ENCODE results near the gene CD79B. TPM values are rescaled to one million over a fixed set of nuclear protein-coding genes. Genes with fewer than 3 reads are reported as not detected.

The CD79B gene
- total and polyA plus RNA-seq, 4 experiments from 2014 or later, result 16.4 to 57.2 (median 35.8) TPM

- POLR2A ChIA-PET (ENCODE audit: partially characterized antibody), result interaction anchor here (1.1 to 1.2 kb wide), 2 partner anchors 24 to 58 kb away, joined by 3 to 9 read pairs; partner anchors contain the start of gene ICAM2
- CTCF ChIA-PET (ENCODE audit: partially characterized antibody), result interaction anchor here (1.0 to 2.1 kb wide), 4 partner anchors 15 to 60 kb away, joined by 3 to 10 read pairs (median 4); no protein-coding TSS in a partner anchor
- H3K4me1 Mint-ChIP-seq, result peaks cover 4 to 27% (median 6%) of the 10 kb centered on the region in 4 donors
- no peaks in the 10 kb centered on the region for H3K9me3 Mint-ChIP-seq
- H3K27me3 Mint-ChIP-seq, result no peaks in the 10 kb centered on the region
- Histone ChIP-seq H3K4me3 (ENCODE audit: low read length in 2 of 2) (no peak overlapping the region), H3K9me3 (ENCODE audit: control insufficient read depth in 1 of 2, low read length in 2 of 2) (no peaks in the 10 kb centered on the region), H3K27me3 (ENCODE audit: insufficient read depth, low read length) (no peaks in the 10 kb centered on the region), H3K4me1 (ENCODE audit: insufficient read depth, low read length) (peaks cover 10% of the 10 kb centered on the region), H3K27ac (ENCODE audit: low read depth, low read length) (no peak overlapping the region), H3K36me3 (ENCODE audit: insufficient read depth, low read length) (no peaks in the 10 kb centered on the region)
- DNase-seq, result peak in 3 of 5 donors; percentile 19 to 57 (median 25)
- H3K4me3 Mint-ChIP-seq, result peak overlapping the region in 5 of 8 donors; percentile 17 to 70 (median 35)
- intact Hi-C loops (cut with micrococcal nuclease), result no loop called here
- no peaks in the 10 kb centered on the region for H3K36me3 Mint-ChIP-seq
- H3K27ac Mint-ChIP-seq, result peak overlapping the region in 2 of 7 donors; percentile 50 to 76
These were observed 29.5 kb upstream of the CD79B start for GRCh38 chr17:63961355-63962212.

- Histone ChIP-seq H3K4me3 (ENCODE audit: low read length in 2 of 2) (no peak overlapping the region), H3K36me3 (ENCODE audit: insufficient read depth, low read length) (no peaks in the 10 kb centered on the region), H3K27me3 (ENCODE audit: insufficient read depth, low read length) (no peaks in the 10 kb centered on the region), H3K9me3 (ENCODE audit: control insufficient read depth in 1 of 2, low read length in 2 of 2) (no peaks in the 10 kb centered on the region), H3K27ac (ENCODE audit: low read depth, low read length) (no peak overlapping the region), H3K4me1 (ENCODE audit: insufficient read depth, low read length) (peaks cover 5% of the 10 kb centered on the region)
- intact Hi-C loops (cut with micrococcal nuclease), result no loop called here
- ChIA-PET CTCF (ENCODE audit: partially characterized antibody) (interaction anchor here (2.1 kb wide), 1 partner anchor 14 kb away, joined by 10 read pairs; no protein-coding TSS in a partner anchor), POLR2A (ENCODE audit: partially characterized antibody) (no interaction called here)
- no peaks in the 10 kb centered on the region for H3K27me3 Mint-ChIP-seq
- no peak for DNase-seq
- no peaks in the 10 kb centered on the region for H3K36me3 Mint-ChIP-seq
- H3K4me1 Mint-ChIP-seq, result peaks cover 2 to 27% (median 4%) of the 10 kb centered on the region in 4 donors
- no peaks in the 10 kb centered on the region for H3K9me3 Mint-ChIP-seq
- peak overlapping the region in 1 of 8 donors; percentile 44 for H3K4me3 Mint-ChIP-seq
- H3K27ac Mint-ChIP-seq, result no peak overlapping the region
These were observed 28.3 kb upstream of the CD79B start for GRCh38 chr17:63960430-63960829.

- no peaks in the 10 kb centered on the region for H3K27me3 Mint-ChIP-seq
- no peak for DNase-seq
- Histone ChIP-seq H3K36me3 (ENCODE audit: insufficient read depth, low read length) (no peaks in the 10 kb centered on the region), H3K27ac (ENCODE audit: low read depth, low read length) (no peak overlapping the region), H3K4me3 (ENCODE audit: low read length in 2 of 2) (no peak overlapping the region), H3K27me3 (ENCODE audit: insufficient read depth, low read length) (no peaks in the 10 kb centered on the region), H3K9me3 (ENCODE audit: control insufficient read depth in 1 of 2, low read length in 2 of 2) (no peaks in the 10 kb centered on the region), H3K4me1 (ENCODE audit: insufficient read depth, low read length) (peaks cover 8% of the 10 kb centered on the region)
- no peaks in the 10 kb centered on the region for H3K36me3 Mint-ChIP-seq
- POLR2A ChIA-PET (ENCODE audit: partially characterized antibody), result no interaction called here
- H3K9me3 Mint-ChIP-seq, result no peaks in the 10 kb centered on the region
- peaks cover 3 to 31% (median 4%) of the 10 kb centered on the region in 4 donors for H3K4me1 Mint-ChIP-seq
- CTCF ChIA-PET (ENCODE audit: partially characterized antibody), result no interaction called here
- H3K27ac Mint-ChIP-seq, result peak overlapping the region in 1 of 7 donors; percentile 24
- intact Hi-C loops (cut with micrococcal nuclease), result no loop called here
- H3K4me3 Mint-ChIP-seq, result no peak overlapping the region
These were observed 27.9 kb upstream of the CD79B start for GRCh38 chr17:63960006-63960405.

- no peaks in the 10 kb centered on the region for H3K9me3 ChIP-seq (ENCODE audit: control insufficient read depth in 1 of 2, low read length in 2 of 2)
- H3K36me3 ChIP-seq (ENCODE audit: insufficient read depth, low read length), result no peaks in the 10 kb centered on the region
- peaks cover 0 to 2% (median 0%) of the 10 kb centered on the region in 8 donors for H3K9me3 Mint-ChIP-seq
- H3K27me3 Mint-ChIP-seq, result no peaks in the 10 kb centered on the region
- H3K27me3 ChIP-seq (ENCODE audit: insufficient read depth, low read length), result no peaks in the 10 kb centered on the region
- H3K27ac Mint-ChIP-seq, result peak overlapping the region in 2 of 7 donors; percentile 42 to 58
- POLR2A ChIA-PET (ENCODE audit: partially characterized antibody), result interaction anchor here (2.1 kb wide), 1 partner anchor 10 kb away, joined by 6 read pairs; no protein-coding TSS in a partner anchor
- peaks cover 26% of the 10 kb centered on the region for H3K4me1 ChIP-seq (ENCODE audit: insufficient read depth, low read length)
- DNase-seq, result no peak
- peaks cover 7 to 35% (median 17%) of the 10 kb centered on the region in 4 donors for H3K4me1 Mint-ChIP-seq
- no peak overlapping the region for H3K4me3 ChIP-seq (ENCODE audit: low read length in 2 of 2)
- no peaks in the 10 kb centered on the region for H3K36me3 Mint-ChIP-seq
- H3K27ac ChIP-seq (ENCODE audit: low read depth, low read length), result no peak overlapping the region
- intact Hi-C loops (cut with micrococcal nuclease), result no loop called here
- CTCF ChIA-PET (ENCODE audit: partially characterized antibody), result interaction anchor here (1.7 to 3.6 kb wide), 4 partner anchors 10 to 37 kb away, joined by 5 to 20 read pairs (median 8); no protein-coding TSS in a partner anchor
- H3K4me3 Mint-ChIP-seq, result no peak overlapping the region
These were observed 24.3 kb upstream of the CD79B start for GRCh38 chr17:63956296-63956920.

GRCh38 chr17:63955791-63956190 lies 23.7 kb upstream of the CD79B start:
- Mint-ChIP-seq H3K27me3 (no peaks in the 10 kb centered on the region), H3K4me1 (peaks cover 7 to 36% (median 17%) of the 10 kb centered on the region in 4 donors), H3K4me3 (no peak overlapping the region), H3K27ac (peak overlapping the region in 2 of 7 donors; percentile 62 to 87), H3K9me3 (peaks cover 0 to 2% (median 0%) of the 10 kb centered on the region in 8 donors), H3K36me3 (no peaks in the 10 kb centered on the region)
- H3K4me1 ChIP-seq (ENCODE audit: insufficient read depth, low read length), result peaks cover 20% of the 10 kb centered on the region
- no peaks in the 10 kb centered on the region for H3K36me3 ChIP-seq (ENCODE audit: insufficient read depth, low read length)
- no peaks in the 10 kb centered on the region for H3K9me3 ChIP-seq (ENCODE audit: control insufficient read depth in 1 of 2, low read length in 2 of 2)
- ChIA-PET CTCF (ENCODE audit: partially characterized antibody) (interaction anchor here (3.6 kb wide), 1 partner anchor 9 kb away, joined by 20 read pairs; no protein-coding TSS in a partner anchor), POLR2A (ENCODE audit: partially characterized antibody) (interaction anchor here (1.0 to 2.1 kb wide), 2 partner anchors 9 to 175 kb away, joined by 4 to 6 read pairs; no protein-coding TSS in a partner anchor)
- no peak overlapping the region for H3K27ac ChIP-seq (ENCODE audit: low read depth, low read length)
- H3K4me3 ChIP-seq (ENCODE audit: low read length in 2 of 2), result no peak overlapping the region
- no peak for DNase-seq
- intact Hi-C loops (cut with micrococcal nuclease), result no loop called here
- no peaks in the 10 kb centered on the region for H3K27me3 ChIP-seq (ENCODE audit: insufficient read depth, low read length)

- intact Hi-C loops (cut with micrococcal nuclease), result no loop called here
- Histone ChIP-seq H3K9me3 (ENCODE audit: control insufficient read depth in 1 of 2, low read length in 2 of 2) (no peaks in the 10 kb centered on the region), H3K4me3 (ENCODE audit: low read length in 2 of 2) (no peak overlapping the region), H3K4me1 (ENCODE audit: insufficient read depth, low read length) (peaks cover 20% of the 10 kb centered on the region), H3K27ac (ENCODE audit: low read depth, low read length) (no peak overlapping the region), H3K27me3 (ENCODE audit: insufficient read depth, low read length) (no peaks in the 10 kb centered on the region), H3K36me3 (ENCODE audit: insufficient read depth, low read length) (no peaks in the 10 kb centered on the region)
- Mint-ChIP-seq H3K27me3 (no peaks in the 10 kb centered on the region), H3K27ac (peak overlapping the region in 4 of 7 donors; percentile 17 to 80 (median 56)), H3K36me3 (no peaks in the 10 kb centered on the region), H3K4me1 (peaks cover 7 to 37% (median 17%) of the 10 kb centered on the region in 4 donors), H3K9me3 (peaks cover 0 to 2% (median 0%) of the 10 kb centered on the region in 8 donors), H3K4me3 (no peak overlapping the region)
- no peak for DNase-seq
- POLR2A ChIA-PET (ENCODE audit: partially characterized antibody), result interaction anchor here (0.8 to 1.0 kb wide), 3 partner anchors 9 to 175 kb away, joined by 3 to 4 read pairs (median 3); no protein-coding TSS in a partner anchor
- CTCF ChIA-PET (ENCODE audit: partially characterized antibody), result interaction anchor here (1.0 to 1.5 kb wide), 4 partner anchors 9 to 74 kb away, joined by 3 to 8 read pairs (median 4); partner anchors contain the start of gene CSHL1
These were observed 23.1 kb upstream of the CD79B start for GRCh38 chr17:63955232-63955631.

Data from CD4-positive, alpha-beta memory T cell (primary cell).